Measurements from ENCODE around the gene ACTL6A.
A peak's percentile ranks its signal among the peaks of the same experiment; 100 is the strongest.

Gene ACTL6A

DNA sequence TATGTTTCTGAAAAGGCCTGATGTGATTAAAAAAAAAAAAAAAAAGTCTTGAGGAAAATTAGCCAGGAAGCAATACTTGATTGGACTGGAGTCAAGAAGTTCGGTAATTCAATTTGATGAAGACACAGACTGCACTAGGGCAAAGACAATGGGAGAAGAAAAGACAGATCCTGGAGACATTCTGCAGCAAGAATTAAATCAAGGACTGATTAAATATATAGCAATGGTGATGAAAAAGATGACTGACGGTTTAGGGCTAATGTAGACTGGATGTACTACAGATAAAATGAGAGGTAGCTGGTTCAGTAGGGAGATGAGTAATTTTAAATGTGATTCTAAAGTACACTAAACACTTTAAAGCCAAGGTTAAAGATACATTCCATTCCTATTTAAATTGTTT lies 27.9 kb downstream of the ACTL6A start:
- no peak for DNase-seq (ENCODE audit: low read depth in 2 of 3, low spot score in 2 of 3)

DNA sequence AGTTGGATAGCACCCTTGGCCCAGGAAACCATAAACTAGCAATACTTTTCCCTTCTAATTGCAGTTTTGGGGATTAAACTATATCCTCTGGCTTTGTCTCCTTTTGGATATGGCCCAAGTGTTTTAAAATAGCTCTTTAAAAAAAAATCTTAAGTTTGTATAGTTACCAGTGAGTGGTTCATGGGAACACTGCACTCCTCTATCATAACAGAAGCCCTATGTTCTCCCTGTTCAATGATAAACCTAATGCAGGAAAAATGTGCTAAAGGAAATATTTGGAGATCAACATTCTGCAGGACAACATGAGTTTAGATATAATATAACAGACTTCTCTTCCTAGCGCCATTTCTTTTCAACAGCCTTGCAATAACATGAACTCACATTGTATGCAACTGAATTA lies 28.6 kb downstream of the ACTL6A start:
- DNase-seq (ENCODE audit: low read depth in 2 of 3, low spot score in 2 of 3): no peak

DNA sequence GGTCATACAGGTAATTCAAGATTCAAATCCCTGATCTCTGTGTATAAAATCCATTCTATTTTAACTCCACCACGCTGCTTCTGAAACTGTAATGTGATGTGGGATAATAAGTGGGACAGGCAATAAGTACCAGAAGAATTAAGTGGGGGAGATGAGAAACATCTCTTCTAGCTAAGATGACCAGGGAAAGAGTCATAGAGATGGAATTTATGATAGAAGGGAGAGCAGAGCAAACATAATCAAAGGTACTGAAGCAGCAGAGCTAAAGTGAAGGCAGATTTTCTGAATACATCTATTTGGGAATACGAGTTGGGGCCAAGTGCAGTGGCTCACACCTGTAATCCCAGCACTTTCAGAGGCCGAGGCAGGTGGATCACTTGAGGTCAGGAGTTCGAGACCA lies 36.8 kb downstream of the ACTL6A start:
- no peak for DNase-seq (ENCODE audit: low read depth in 2 of 3, low spot score in 2 of 3)

GRCh38 chr3:179603321-179603720 lies 40.6 kb downstream of the ACTL6A start:
- DNase-seq (ENCODE audit: low read depth in 2 of 3, low spot score in 2 of 3): no peak

- no peak for DNase-seq (ENCODE audit: low read depth in 2 of 3, low spot score in 2 of 3)
Observed at GRCh38 chr3:179603831-179604230, 41.1 kb downstream of the ACTL6A start.

DNA sequence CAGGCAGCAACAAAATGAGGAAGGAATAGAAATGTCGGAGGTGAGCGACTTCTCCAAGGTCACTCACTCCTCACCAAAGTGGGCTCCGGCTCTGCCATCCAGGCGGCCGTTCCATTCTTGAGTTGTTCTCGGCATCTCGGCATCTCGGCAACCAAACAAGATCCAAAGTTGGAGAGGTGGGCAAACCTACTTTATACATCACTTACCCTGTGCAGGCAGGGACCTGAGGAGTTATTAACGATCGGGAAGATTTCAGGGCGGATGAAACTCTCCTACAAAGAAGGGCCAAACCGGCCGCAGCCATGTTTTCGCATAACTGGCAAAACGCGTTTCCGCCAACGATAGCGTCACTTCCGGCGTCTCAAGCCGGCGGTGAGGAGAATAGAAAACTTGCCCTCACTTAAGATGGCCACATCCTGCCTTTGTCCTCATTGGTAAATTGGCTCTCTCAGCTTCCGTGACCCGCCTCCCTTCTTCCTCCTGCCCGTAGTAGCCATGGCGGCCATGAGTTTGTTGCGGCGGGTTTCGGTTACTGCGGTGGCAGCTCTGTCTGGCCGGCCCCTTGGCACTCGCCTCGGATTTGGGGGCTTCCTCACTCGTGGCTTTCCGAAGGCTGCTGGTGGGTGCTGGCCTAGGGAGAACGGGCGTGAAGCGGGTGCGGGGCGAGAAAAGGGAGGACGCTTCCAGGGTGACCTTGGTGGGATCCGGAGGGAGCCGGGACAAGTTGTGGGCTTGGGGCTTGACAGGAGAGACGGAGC lies 41.8 kb downstream of the ACTL6A start, which contains the start of the genes MRPL47 and NDUFB5:
Gene MRPL47, minus strand, starts transcription at position 318 of the 758 bp plus-strand sequence. Its CDS starts 14 bp downstream, at position 304.
Gene NDUFB5, plus strand, starts transcription at position 474 of the 758 bp plus-strand sequence. Its CDS starts 22 bp downstream, at position 496.
- DNase-seq (ENCODE audit: low read depth in 2 of 3, low spot score in 2 of 3): peak; percentile 68 to 78 (median 78)

DNA sequence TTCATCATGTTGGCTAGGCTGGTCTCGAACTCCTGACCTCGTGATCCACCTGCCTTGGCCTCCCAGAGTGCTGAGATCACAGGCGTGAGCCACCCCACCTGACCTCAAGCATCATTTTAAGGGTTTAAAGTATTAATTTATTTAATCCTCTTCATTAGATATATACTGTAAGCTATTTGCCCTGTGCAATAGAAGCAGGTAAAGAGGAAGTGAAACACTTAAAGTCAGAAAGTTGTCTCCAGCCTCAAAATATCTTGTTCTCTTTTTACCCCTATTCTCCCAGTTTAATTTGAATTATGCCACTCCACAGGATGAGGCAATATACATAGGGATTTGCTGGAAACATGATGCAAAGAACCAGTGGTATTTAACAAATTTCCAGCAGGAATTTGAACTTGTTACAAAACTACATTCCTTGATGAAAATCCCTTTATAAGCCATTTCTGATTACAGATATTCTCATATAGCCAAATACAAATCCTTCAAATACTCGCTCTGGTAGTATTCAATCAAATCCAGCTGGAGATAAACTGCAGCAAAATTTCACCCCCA lies 43.9 kb downstream of the ACTL6A start:
- no peak for DNase-seq (ENCODE audit: low read depth in 2 of 3, low spot score in 2 of 3)

DNA sequence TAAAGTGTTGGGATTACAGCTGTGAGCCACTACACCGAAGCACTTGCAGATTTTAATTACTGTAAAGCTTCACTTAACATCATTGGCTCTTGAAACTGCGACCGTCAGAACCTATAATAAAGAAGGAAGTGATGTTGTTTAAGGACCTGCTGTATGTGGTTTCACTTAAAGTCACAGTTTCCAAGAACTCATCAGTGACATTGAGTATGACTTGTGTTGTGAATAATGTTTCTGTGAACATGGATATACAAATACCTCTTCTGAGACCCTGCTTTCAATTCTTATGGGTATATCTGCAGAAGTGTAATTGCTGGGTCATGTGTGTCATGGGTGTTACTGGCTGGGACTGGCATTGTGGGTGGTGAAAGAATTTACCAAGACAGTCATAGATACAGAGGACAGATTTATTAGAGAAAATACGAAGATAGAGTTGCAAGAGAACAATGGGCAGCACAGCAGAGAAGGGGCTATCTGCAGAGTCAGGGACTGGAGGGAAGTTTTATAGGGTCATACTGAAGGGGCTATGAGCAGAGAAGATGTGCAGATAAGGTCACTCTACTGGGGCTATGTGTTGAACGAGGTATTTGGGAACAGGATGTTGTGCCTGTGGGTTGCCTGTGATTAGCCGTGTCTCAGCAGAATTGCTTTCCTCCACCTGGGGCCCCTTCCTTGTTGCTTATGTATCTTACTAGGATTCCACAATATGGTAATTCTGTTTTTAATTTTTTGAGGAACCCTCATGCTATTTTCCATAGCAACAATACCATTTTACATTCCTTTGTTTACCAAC lies 46.4 kb downstream of the ACTL6A start:
- no peak for DNase-seq (ENCODE audit: low read depth in 2 of 3, low spot score in 2 of 3)

DNA sequence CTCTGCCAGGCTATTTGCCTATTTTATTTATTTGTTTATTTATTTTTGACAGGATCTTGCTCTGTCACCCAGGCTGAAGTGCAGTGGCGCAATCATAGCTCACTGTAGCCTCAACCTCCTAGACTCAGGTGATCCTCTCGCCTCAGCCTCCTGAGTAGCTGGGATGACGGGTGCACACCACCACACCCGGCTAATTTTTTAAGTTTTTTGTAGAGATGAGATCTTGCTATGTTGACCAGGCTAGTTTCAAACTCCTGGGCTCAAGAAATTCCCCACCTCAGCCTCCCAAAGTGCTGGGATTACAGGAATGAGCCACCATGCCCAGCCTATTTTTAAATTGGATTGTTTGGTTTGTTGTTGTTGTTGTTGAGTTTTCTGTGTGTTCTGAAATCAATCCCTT lies 47.3 kb downstream of the ACTL6A start:
- no peak for DNase-seq (ENCODE audit: low read depth in 2 of 3, low spot score in 2 of 3)

GRCh38 chr3:179613807-179614206 lies 51.1 kb downstream of the ACTL6A start:
- no peak for DNase-seq (ENCODE audit: low read depth in 2 of 3, low spot score in 2 of 3)

- DNase-seq (ENCODE audit: low read depth in 2 of 3, low spot score in 2 of 3): no peak
Observed at GRCh38 chr3:179615458-179616173, 52.9 kb downstream of the ACTL6A start.

GRCh38 chr3:179622023-179622422 lies 59.3 kb downstream of the ACTL6A start:
- no peak for DNase-seq (ENCODE audit: low read depth in 2 of 3, low spot score in 2 of 3)

DNA sequence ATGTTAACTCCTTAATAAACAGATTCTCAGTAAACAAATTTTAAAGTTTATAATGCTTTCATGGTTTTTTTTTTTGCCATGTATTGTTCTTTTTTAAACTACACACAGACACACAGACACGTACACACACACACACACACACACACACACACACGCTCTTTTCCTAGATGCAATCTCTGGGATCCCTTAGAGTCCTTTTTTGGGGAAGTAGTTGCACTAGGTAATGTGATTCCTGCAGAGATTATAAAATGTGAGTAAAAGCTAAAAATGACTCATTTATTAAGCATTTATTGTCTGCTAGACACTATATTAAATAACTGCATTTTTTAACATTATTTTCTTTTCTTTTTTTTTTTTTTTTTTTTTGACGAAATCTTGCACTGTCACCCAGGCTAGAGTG lies 61.7 kb downstream of the ACTL6A start:
- DNase-seq (ENCODE audit: low read depth in 2 of 3, low spot score in 2 of 3): no peak

- no peak for DNase-seq (ENCODE audit: low read depth in 2 of 3, low spot score in 2 of 3)
Observed at GRCh38 chr3:179630753-179631451, 68.2 kb downstream of the ACTL6A start.
